Neural cell (in vitro differentiated cells): ENCODE measurements around the gene PPIE.
"Not testable (repeated sequence)": the region's sequence is repeated elsewhere in the genome, so short reads cannot be mapped to it uniquely, and the experiment has no call there.

Source experiments
- EP300 ChIP-seq: fragments of 450-650 bp; conservative IDR thresholded peaks from 2 replicates; pipeline ENCODE4 v1.6.1; 2014; ENCODE audit warnings: antibody characterized with exemption, mild to moderate bottlenecking, moderate library complexity; ENCODE audit not compliant: poor library complexity, severe bottlenecking
- EZH2 ChIP-seq: fragments of 200-600, 300-800 bp; shearing (Covaris generic), sonication (generic); IDR thresholded peaks from 2 replicates; pipeline ENCODE4 v1.6.1; 2014; ENCODE audit warnings: antibody characterized with exemption, low read length, borderline replicate concordance, mild to moderate bottlenecking; ENCODE audit not compliant: insufficient read depth, poor library complexity, severe bottlenecking
- POLR2AphosphoS5 ChIP-seq: IDR thresholded peaks from 2 replicates; pipeline ENCODE4 v1.6.1; 2012
- RAD21 ChIP-seq: fragments of 450-650 bp; conservative IDR thresholded peaks from 2 replicates; pipeline ENCODE4 v1.6.1; 2014; ENCODE audit warnings: antibody characterized with exemption, mild to moderate bottlenecking, moderate library complexity
- TAF1 ChIP-seq: IDR thresholded peaks from 2 replicates; pipeline ENCODE4 v1.6.1; 2012; ENCODE audit warnings: low read depth
- TF ChIP-seq, protein P1 (sequence below): fragments of 450-650 bp; IDR thresholded peaks from 2 replicates; pipeline ENCODE4 v1.5.1; 2014; ENCODE audit warnings: antibody characterized with exemption, mild to moderate bottlenecking, moderate library complexity; ENCODE audit not compliant: poor library complexity, severe bottlenecking
- TF ChIP-seq, protein P2 (sequence below): IDR thresholded peaks from 2 replicates; pipeline ENCODE4 v1.6.1; 2012; ENCODE audit warnings: borderline replicate concordance

GRCh38 chr1:39775141-39775540, 36.5 kb downstream of the PPIE start:
- TF ChIP-seq, protein P1, sequence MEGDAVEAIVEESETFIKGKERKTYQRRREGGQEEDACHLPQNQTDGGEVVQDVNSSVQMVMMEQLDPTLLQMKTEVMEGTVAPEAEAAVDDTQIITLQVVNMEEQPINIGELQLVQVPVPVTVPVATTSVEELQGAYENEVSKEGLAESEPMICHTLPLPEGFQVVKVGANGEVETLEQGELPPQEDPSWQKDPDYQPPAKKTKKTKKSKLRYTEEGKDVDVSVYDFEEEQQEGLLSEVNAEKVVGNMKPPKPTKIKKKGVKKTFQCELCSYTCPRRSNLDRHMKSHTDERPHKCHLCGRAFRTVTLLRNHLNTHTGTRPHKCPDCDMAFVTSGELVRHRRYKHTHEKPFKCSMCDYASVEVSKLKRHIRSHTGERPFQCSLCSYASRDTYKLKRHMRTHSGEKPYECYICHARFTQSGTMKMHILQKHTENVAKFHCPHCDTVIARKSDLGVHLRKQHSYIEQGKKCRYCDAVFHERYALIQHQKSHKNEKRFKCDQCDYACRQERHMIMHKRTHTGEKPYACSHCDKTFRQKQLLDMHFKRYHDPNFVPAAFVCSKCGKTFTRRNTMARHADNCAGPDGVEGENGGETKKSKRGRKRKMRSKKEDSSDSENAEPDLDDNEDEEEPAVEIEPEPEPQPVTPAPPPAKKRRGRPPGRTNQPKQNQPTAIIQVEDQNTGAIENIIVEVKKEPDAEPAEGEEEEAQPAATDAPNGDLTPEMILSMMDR = not testable (repeated sequence)
- TF ChIP-seq RAD21, POLR2AphosphoS5, TAF1, EP300, EZH2: not testable (repeated sequence)
- TF ChIP-seq, protein P2, sequence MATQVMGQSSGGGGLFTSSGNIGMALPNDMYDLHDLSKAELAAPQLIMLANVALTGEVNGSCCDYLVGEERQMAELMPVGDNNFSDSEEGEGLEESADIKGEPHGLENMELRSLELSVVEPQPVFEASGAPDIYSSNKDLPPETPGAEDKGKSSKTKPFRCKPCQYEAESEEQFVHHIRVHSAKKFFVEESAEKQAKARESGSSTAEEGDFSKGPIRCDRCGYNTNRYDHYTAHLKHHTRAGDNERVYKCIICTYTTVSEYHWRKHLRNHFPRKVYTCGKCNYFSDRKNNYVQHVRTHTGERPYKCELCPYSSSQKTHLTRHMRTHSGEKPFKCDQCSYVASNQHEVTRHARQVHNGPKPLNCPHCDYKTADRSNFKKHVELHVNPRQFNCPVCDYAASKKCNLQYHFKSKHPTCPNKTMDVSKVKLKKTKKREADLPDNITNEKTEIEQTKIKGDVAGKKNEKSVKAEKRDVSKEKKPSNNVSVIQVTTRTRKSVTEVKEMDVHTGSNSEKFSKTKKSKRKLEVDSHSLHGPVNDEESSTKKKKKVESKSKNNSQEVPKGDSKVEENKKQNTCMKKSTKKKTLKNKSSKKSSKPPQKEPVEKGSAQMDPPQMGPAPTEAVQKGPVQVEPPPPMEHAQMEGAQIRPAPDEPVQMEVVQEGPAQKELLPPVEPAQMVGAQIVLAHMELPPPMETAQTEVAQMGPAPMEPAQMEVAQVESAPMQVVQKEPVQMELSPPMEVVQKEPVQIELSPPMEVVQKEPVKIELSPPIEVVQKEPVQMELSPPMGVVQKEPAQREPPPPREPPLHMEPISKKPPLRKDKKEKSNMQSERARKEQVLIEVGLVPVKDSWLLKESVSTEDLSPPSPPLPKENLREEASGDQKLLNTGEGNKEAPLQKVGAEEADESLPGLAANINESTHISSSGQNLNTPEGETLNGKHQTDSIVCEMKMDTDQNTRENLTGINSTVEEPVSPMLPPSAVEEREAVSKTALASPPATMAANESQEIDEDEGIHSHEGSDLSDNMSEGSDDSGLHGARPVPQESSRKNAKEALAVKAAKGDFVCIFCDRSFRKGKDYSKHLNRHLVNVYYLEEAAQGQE = not testable (repeated sequence)
